ENCODE measurements around the gene EIF3L. TPM values are rescaled to one million over a fixed set of nuclear protein-coding genes. Genes with fewer than 3 reads are reported as not detected.
A peak's percentile ranks its signal among the peaks of the same experiment; 100 is the strongest.

Gene EIF3L
- total and polyA plus RNA-seq, 9 of the 15 experiments (the other 6 are each of a cell fraction or from before 2014, with no cell fraction given): 257 to 699 (median 368) TPM

DNA sequence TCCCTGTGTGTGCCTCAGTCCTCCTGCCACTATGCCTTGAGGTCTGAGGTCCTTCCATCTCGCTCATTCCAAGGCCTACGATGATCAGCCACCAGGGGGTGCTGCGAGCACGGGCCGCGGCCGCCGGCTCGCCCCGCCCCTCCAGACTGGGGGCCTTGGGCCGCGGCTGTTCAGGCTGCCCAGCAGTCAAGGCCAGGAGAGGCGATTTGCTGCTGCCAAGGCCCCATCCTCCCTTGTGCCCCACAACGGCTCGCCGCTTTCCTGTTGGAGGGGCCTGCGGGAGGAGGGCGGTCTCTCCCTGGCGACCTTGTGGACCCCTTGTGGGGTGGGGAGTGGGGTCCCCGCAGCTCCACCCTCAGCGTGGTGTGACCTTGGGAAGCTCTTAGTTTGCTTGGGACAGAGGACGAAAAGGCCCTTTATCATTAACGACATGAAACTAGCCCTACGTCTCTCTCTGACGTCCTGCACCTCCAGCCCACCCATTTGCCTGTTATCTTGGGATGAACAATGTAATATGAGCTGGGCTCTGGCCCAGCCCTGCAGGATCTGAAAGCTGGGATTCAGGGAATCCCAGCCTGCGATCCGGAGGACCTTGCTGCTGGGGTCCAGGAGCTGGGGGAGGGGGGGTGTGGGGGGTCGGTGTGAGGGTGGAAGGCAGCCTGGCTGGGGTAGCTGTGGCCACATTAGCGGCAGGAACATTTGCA, 31.4 kb upstream of the EIF3L start (continued):
- TF ChIP-seq, protein P1, sequence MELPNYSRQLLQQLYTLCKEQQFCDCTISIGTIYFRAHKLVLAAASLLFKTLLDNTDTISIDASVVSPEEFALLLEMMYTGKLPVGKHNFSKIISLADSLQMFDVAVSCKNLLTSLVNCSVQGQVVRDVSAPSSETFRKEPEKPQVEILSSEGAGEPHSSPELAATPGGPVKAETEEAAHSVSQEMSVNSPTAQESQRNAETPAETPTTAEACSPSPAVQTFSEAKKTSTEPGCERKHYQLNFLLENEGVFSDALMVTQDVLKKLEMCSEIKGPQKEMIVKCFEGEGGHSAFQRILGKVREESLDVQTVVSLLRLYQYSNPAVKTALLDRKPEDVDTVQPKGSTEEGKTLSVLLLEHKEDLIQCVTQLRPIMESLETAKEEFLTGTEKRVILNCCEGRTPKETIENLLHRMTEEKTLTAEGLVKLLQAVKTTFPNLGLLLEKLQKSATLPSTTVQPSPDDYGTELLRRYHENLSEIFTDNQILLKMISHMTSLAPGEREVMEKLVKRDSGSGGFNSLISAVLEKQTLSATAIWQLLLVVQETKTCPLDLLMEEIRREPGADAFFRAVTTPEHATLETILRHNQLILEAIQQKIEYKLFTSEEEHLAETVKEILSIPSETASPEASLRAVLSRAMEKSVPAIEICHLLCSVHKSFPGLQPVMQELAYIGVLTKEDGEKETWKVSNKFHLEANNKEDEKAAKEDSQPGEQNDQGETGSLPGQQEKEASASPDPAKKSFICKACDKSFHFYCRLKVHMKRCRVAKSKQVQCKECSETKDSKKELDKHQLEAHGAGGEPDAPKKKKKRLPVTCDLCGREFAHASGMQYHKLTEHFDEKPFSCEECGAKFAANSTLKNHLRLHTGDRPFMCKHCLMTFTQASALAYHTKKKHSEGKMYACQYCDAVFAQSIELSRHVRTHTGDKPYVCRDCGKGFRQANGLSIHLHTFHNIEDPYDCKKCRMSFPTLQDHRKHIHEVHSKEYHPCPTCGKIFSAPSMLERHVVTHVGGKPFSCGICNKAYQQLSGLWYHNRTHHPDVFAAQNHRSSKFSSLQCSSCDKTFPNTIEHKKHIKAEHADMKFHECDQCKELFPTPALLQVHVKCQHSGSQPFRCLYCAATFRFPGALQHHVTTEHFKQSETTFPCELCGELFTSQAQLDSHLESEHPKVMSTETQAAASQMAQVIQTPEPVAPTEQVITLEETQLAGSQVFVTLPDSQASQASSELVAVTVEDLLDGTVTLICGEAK (IDR thresholded peaks at IDR 0.05): no peak
- TF ChIP-seq, protein P1 (CRISPR knock-in tag; IDR thresholded peaks at IDR 0.05): no peak
- TF ChIP-seq, protein P2, sequence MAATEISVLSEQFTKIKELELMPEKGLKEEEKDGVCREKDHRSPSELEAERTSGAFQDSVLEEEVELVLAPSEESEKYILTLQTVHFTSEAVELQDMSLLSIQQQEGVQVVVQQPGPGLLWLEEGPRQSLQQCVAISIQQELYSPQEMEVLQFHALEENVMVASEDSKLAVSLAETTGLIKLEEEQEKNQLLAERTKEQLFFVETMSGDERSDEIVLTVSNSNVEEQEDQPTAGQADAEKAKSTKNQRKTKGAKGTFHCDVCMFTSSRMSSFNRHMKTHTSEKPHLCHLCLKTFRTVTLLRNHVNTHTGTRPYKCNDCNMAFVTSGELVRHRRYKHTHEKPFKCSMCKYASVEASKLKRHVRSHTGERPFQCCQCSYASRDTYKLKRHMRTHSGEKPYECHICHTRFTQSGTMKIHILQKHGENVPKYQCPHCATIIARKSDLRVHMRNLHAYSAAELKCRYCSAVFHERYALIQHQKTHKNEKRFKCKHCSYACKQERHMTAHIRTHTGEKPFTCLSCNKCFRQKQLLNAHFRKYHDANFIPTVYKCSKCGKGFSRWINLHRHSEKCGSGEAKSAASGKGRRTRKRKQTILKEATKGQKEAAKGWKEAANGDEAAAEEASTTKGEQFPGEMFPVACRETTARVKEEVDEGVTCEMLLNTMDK (IDR thresholded peaks at IDR 0.05; ENCODE audit: borderline replicate concordance, insufficient read depth, low read depth, low read length, poor library complexity, severe bottlenecking): peak; percentile 37
- 0 out of 2 replicates have a peak, but pooled peaks have one; percentile 22 for TF ChIP-seq GABPB1 (CRISPR knock-in tag; IDR thresholded peaks at IDR 0.05)
- TF ChIP-seq NFE2 (IDR thresholded peaks at IDR 0.05; ENCODE audit: low read depth): no peak
- no peak for TF ChIP-seq PRMT5 (CRISPR knock-in tag; IDR thresholded peaks at IDR 0.05)
- TF ChIP-seq ZNF75A (CRISPR knock-in tag; IDR thresholded peaks at IDR 0.05): no peak
- TF ChIP-seq HDAC1 (IDR thresholded peaks at IDR 0.05): no peak
- no peak for TF ChIP-seq GTF2A2 (tag; IDR thresholded peaks at IDR 0.05)
- no peak for TF ChIP-seq GABPA (tag; conservative IDR thresholded peaks at IDR 0.05; ENCODE audit: low read depth)
- TF ChIP-seq PTBP1 (IDR thresholded peaks at IDR 0.05; ENCODE audit: low read depth, low read length): no peak
- no peak for TF ChIP-seq ZNF444 (CRISPR knock-in tag; IDR thresholded peaks at IDR 0.05)

Measured in K562 (cell line).